ENCODE measurements around the gene EPX. TPM values are rescaled to one million over a fixed set of nuclear protein-coding genes. Genes with fewer than 3 reads are reported as not detected.

The EPX gene
- total and polyA plus RNA-seq, 4 donors = 0.14 to 0.96 TPM; not detected in 2

DNA sequence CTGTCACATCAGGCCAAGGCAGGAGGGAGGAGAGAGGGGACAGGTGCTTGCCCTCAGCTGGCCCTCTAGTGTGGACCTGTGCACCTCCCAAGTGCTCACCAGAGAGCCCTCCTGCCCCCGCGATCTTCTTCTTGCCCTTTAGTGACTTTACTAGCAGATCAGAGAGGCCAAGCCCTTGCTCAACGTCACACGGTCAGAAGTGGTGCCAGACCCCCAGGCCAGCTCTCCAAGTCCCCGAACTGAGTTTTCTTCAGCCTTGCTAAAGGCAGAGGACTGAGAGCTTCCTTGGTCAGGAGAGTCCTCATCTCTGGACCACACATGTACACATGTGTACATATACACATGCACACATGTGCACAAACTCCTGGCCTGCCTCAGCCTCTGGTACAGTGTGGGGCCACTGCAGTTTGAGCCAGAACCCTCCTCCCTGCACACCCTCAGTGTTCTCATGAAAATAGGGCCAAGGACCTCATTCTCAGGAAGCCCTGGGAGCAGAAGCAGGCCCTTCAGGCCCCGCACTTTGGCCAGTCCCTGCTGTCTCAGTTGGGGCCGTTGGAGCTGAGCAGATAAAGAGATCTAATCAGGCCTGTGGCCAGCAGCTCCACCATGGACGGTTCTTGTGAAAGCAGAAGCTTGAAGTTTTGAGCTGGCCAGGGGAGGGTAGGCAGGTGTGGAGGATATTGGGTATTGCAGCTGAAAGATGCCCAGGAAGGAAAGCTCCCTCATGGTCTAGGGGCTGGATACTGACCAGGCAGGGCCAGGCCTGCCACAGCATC lies 7.4 kb upstream of the EPX start:
- H3K4me3 ChIP-seq = no peak overlapping the region
- 73 to 74% methylated on average over 8 of the region's 8 CpGs for WGBS, 2 donors
- no peaks in the 10 kb centered on the region for H3K9me3 ChIP-seq (ENCODE audit: control insufficient read depth in 4 of 4, insufficient read depth in 3 of 4, low read length in 3 of 4)
- peaks cover 0 to 3% (median 0%) of the 10 kb centered on the region in 3 donors for H3K27me3 ChIP-seq (ENCODE audit: control insufficient read depth in 3 of 3, insufficient read depth in 3 of 3, low read length in 2 of 3)
- H3K4me1 ChIP-seq (ENCODE audit: control insufficient read depth in 5 of 5, insufficient read depth in 5 of 5, low read length in 5 of 5) = no peaks in the 10 kb centered on the region
- no peak overlapping the region for H3K9ac ChIP-seq (ENCODE audit: insufficient read depth in 1 of 2, low read length in 2 of 2)
- no peak for ATAC-seq (ENCODE audit: insufficient read depth, low FRiP score)
- TF ChIP-seq, protein P1, sequence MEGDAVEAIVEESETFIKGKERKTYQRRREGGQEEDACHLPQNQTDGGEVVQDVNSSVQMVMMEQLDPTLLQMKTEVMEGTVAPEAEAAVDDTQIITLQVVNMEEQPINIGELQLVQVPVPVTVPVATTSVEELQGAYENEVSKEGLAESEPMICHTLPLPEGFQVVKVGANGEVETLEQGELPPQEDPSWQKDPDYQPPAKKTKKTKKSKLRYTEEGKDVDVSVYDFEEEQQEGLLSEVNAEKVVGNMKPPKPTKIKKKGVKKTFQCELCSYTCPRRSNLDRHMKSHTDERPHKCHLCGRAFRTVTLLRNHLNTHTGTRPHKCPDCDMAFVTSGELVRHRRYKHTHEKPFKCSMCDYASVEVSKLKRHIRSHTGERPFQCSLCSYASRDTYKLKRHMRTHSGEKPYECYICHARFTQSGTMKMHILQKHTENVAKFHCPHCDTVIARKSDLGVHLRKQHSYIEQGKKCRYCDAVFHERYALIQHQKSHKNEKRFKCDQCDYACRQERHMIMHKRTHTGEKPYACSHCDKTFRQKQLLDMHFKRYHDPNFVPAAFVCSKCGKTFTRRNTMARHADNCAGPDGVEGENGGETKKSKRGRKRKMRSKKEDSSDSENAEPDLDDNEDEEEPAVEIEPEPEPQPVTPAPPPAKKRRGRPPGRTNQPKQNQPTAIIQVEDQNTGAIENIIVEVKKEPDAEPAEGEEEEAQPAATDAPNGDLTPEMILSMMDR (IDR thresholded peaks at IDR 0.05; ENCODE audit: control extremely low read depth, extremely low read depth) = no peak
- H3K27ac ChIP-seq (ENCODE audit: low read depth in 1 of 2, low read length in 1 of 2) = no peak overlapping the region
- no peaks in the 10 kb centered on the region for H3K36me3 ChIP-seq (ENCODE audit: control insufficient read depth in 4 of 4, insufficient read depth in 4 of 4, low read length in 4 of 4)
- DNase-seq = no peak

DNA sequence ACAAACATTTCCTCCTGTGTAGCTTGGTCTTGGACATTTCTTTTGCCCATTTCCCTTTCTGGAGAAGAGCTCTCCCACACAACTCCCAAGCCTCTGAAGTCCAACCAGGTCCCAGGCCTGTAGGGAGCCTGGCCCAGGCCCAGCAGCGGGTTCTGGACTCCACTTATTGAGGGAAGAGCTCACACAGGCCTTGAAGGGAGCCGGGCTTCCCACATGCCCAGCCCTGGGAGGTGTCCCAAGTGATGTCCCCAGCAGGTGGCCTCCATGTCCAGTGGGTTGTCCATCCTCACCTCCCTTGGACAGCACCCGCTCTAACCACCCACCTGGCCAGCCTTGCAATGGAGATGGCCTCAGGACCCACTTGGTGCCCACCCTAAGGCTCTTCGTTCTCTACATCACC lies 5.9 kb upstream of the EPX start:
- H3K4me1 ChIP-seq (ENCODE audit: control insufficient read depth in 5 of 5, insufficient read depth in 5 of 5, low read length in 5 of 5) = no peaks in the 10 kb centered on the region
- no peak overlapping the region for H3K4me3 ChIP-seq
- 91 to 97% methylated on average over 4 of the region's 4 CpGs for WGBS, 2 donors
- TF ChIP-seq, protein P1 (IDR thresholded peaks at IDR 0.05; ENCODE audit: control extremely low read depth, extremely low read depth) = no peak
- DNase-seq (no peak), ATAC-seq (ENCODE audit: insufficient read depth, low FRiP score) (no peak)
- no peak overlapping the region for H3K27ac ChIP-seq (ENCODE audit: low read depth in 1 of 2, low read length in 1 of 2)
- no peaks in the 10 kb centered on the region for H3K9me3 ChIP-seq (ENCODE audit: control insufficient read depth in 4 of 4, insufficient read depth in 3 of 4, low read length in 3 of 4)
- H3K9ac ChIP-seq (ENCODE audit: insufficient read depth in 1 of 2, low read length in 2 of 2) = no peak overlapping the region
- no peaks in the 10 kb centered on the region for H3K36me3 ChIP-seq (ENCODE audit: control insufficient read depth in 4 of 4, insufficient read depth in 4 of 4, low read length in 4 of 4)
- peaks cover 0 to 3% (median 0%) of the 10 kb centered on the region in 3 donors for H3K27me3 ChIP-seq (ENCODE audit: control insufficient read depth in 3 of 3, insufficient read depth in 3 of 3, low read length in 2 of 3)

DNA sequence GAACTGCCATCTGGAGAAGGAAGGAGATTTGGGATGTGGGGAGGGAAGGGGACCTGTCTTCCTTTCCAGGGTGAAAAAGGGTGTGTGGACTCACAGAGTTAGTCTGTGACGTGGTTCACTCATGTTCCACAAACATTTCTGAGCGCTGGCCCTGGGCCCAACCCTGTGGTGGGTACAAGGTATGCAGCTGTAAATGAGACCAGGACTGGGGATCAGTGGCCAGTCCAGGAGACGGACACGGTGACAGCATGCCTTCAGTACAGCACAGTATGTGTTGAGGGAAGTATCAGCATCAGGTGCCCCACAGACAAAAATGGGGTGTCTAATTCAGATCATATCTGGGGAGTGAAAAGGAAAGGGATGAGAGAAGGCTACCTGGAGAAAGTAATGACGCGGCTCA lies 5.5 kb upstream of the EPX start:
- TF ChIP-seq, protein P1 (IDR thresholded peaks at IDR 0.05; ENCODE audit: control extremely low read depth, extremely low read depth) = no peak
- Histone ChIP-seq H3K9me3 (ENCODE audit: control insufficient read depth in 4 of 4, insufficient read depth in 3 of 4, low read length in 3 of 4) (no peaks in the 10 kb centered on the region), H3K27me3 (ENCODE audit: control insufficient read depth in 3 of 3, insufficient read depth in 3 of 3, low read length in 2 of 3) (peaks cover 0 to 3% (median 0%) of the 10 kb centered on the region in 3 donors), H3K4me1 (ENCODE audit: control insufficient read depth in 5 of 5, insufficient read depth in 5 of 5, low read length in 5 of 5) (no peaks in the 10 kb centered on the region), H3K9ac (ENCODE audit: insufficient read depth in 1 of 2, low read length in 2 of 2) (no peak overlapping the region), H3K27ac (ENCODE audit: low read depth in 1 of 2, low read length in 1 of 2) (no peak overlapping the region), H3K4me3 (no peak overlapping the region), H3K36me3 (ENCODE audit: control insufficient read depth in 4 of 4, insufficient read depth in 4 of 4, low read length in 4 of 4) (no peaks in the 10 kb centered on the region)
- WGBS, 2 donors = 89 to 93% methylated on average over 6 of the region's 6 CpGs
- DNase-seq (no peak), ATAC-seq (ENCODE audit: insufficient read depth, low FRiP score) (no peak)
